Tibial nerve (tissue), 4 donors: ENCODE data around the gene PLGRKT. TPM values are rescaled to one million over a fixed set of nuclear protein-coding genes. Genes with fewer than 3 reads are reported as not detected.
"Not testable (repeated sequence)": the region's sequence is repeated elsewhere in the genome, so short reads cannot be mapped to it uniquely, and the experiment has no call there.

Source experiments
- DNase-seq, 2 donors: peaks; one replicate each; pipeline ENCODE4 v3.0.0-alpha.2; 2019; ENCODE audit warnings: low spot score in 2 of 2
- H3K27ac ChIP-seq, 4 donors: fragments of 200-600 bp; sonication (generic) in 3 of 4; one replicate each; pipeline ENCODE4 v1.5.1; 2017 to 2019; ENCODE audit warnings: mild to moderate bottlenecking in 1 of 4
- H3K27me3 ChIP-seq, 2 donors: fragments of 200-600 bp; sonication (generic) in 1 of 2; one replicate each; pipeline versions ENCODE4 v1.5.1 to v1.6.0; 2017 to 2019
- H3K36me3 ChIP-seq, 3 donors: fragments of 200-600 bp; sonication (generic); one replicate each; pipeline ENCODE4 v1.5.1; 2018 to 2019
- H3K4me1 ChIP-seq, 4 donors: fragments of 200-600 bp; sonication (generic) in 3 of 4; one replicate each; pipeline ENCODE4 v1.5.1; 2017 to 2019
- H3K4me3 ChIP-seq, 4 donors: fragments of 200-600 bp; sonication (generic) in 3 of 4; one replicate each; pipeline ENCODE4 v1.5.1; 2017 to 2019; ENCODE audit warnings: mild to moderate bottlenecking in 1 of 4, moderate library complexity in 1 of 4
- H3K9me3 ChIP-seq, 4 donors: fragments of 200-600 bp; sonication (generic) in 3 of 4; one replicate each; pipeline ENCODE4 v1.5.1; 2017 to 2019
- CTCF ChIP-seq, 5 experiments: fragments of 200-600 bp in 3 of 5; fragments of 450-650 bp in 2 of 5; sonication (generic) in 3 of 5; IDR thresholded peaks; one replicate each; pipeline ENCODE4 v1.5.1; 2016 to 2019; ENCODE audit warnings: antibody characterized with exemption in 5 of 5, mild to moderate bottlenecking in 3 of 5, moderate library complexity in 2 of 5
- EP300 ChIP-seq, 2 donors: sonication (generic); formaldehyde crosslinking; IDR thresholded peaks; one replicate each; pipeline ENCODE4 v1.6.1; 2017; ENCODE audit warnings: antibody characterized with exemption in 2 of 2, mild to moderate bottlenecking in 1 of 2
- POLR2A ChIP-seq, 2 donors: fragments of 450-650 bp; IDR thresholded peaks; one replicate each; pipeline ENCODE4 v1.6.1; 2017; ENCODE audit warnings: antibody characterized with exemption in 2 of 2, mild to moderate bottlenecking in 2 of 2, moderate library complexity in 2 of 2
- WGBS, 2 donors: methylation state at CpG; one replicate each; pipeline ENCODE4 v1.1.5; 2018; 5-methylcytosine and 5-hydroxymethylcytosine counted together
- total RNA-seq, 4 donors: library from RNA; depleted of rRNA; stranded (reverse); fragments of >200 nt; gene quantifications; one replicate each; pipeline ENCODE4 v1.1.0, GENCODE V29; 2016

The PLGRKT gene
- total RNA-seq, 4 donors from 2014 or later, result 8.4 to 12.0 (median 9.3) TPM

- TF ChIP-seq POLR2A (IDR thresholded peaks at IDR 0.05) (no peak), EP300 (IDR thresholded peaks at IDR 0.05) (no peak), CTCF (IDR thresholded peaks at IDR 0.05) (no peak)
- WGBS, 2 donors, result 88 to 90% methylated on average over 2 of the region's 2 CpGs
- no peak overlapping the region for H3K4me3 ChIP-seq
- H3K27ac ChIP-seq, result no peak overlapping the region
- no peaks in the 10 kb centered on the region for H3K27me3 ChIP-seq
- peaks cover 0 to 21% (median 14%) of the 10 kb centered on the region in 4 donors for H3K4me1 ChIP-seq
- no peak for DNase-seq
- no peaks in the 10 kb centered on the region for H3K36me3 ChIP-seq
- no peaks in the 10 kb centered on the region for H3K9me3 ChIP-seq
These were observed 10.3 kb upstream of the PLGRKT start for GRCh38 chr9:5448016-5448415.

- DNase-seq, result no peak
- no peaks in the 10 kb centered on the region for H3K27me3 ChIP-seq
- WGBS, 2 donors, result 82 to 89% methylated on average over 3 of the region's 3 CpGs
These were observed 9.6 kb upstream of the PLGRKT start for GRCh38 chr9:5447337-5447736.

GRCh38 chr9:5446451-5447236, 8.9 kb upstream of the PLGRKT start:
- H3K4me1 ChIP-seq, result peaks cover 0 to 19% (median 13%) of the 10 kb centered on the region in 4 donors
- H3K9me3 ChIP-seq, result no peaks in the 10 kb centered on the region
- H3K4me3 ChIP-seq, result no peak overlapping the region
- no peaks in the 10 kb centered on the region for H3K36me3 ChIP-seq
- TF ChIP-seq CTCF (IDR thresholded peaks at IDR 0.05), result no peak
- no peak for TF ChIP-seq POLR2A (IDR thresholded peaks at IDR 0.05)
- no peak for TF ChIP-seq EP300 (IDR thresholded peaks at IDR 0.05)
- H3K27ac ChIP-seq, result no peak overlapping the region
- DNase-seq, result no peak
- H3K27me3 ChIP-seq, result no peaks in the 10 kb centered on the region
- WGBS, 2 donors, result 81 to 87% methylated on average over 3 of the region's 3 CpGs

More at GRCh38 chr9:5447337-5447736, 9.6 kb upstream of the PLGRKT start:
- TF ChIP-seq EP300 (IDR thresholded peaks at IDR 0.05), result no peak
- Histone ChIP-seq H3K27ac (no peak overlapping the region), H3K4me3 (no peak overlapping the region), H3K4me1 (peaks cover 0 to 21% (median 14%) of the 10 kb centered on the region in 4 donors), H3K9me3 (no peaks in the 10 kb centered on the region), H3K36me3 (no peaks in the 10 kb centered on the region)

GRCh38 chr9:5445886-5446285, 8.2 kb upstream of the PLGRKT start:
- Histone ChIP-seq H3K9me3 (no peaks in the 10 kb centered on the region), H3K4me1 (peaks cover 0 to 12% (median 7%) of the 10 kb centered on the region in 4 donors), H3K36me3 (no peaks in the 10 kb centered on the region), H3K27ac (no peak overlapping the region), H3K27me3 (no peaks in the 10 kb centered on the region), H3K4me3 (no peak overlapping the region)
- no peak for DNase-seq
- TF ChIP-seq EP300 (IDR thresholded peaks at IDR 0.05) (no peak), CTCF (IDR thresholded peaks at IDR 0.05) (no peak), POLR2A (IDR thresholded peaks at IDR 0.05) (no peak)

- H3K27ac ChIP-seq, H3K4me3 ChIP-seq, H3K9me3 ChIP-seq, DNase-seq, H3K4me1 ChIP-seq, H3K36me3 ChIP-seq, H3K27me3 ChIP-seq: not testable (repeated sequence)
- 95 to 96% methylated on average over 3 to 4 of the region's 4 CpGs for WGBS, 2 donors
These were observed 7.4 kb upstream of the PLGRKT start for GRCh38 chr9:5445096-5445495.

- DNase-seq, result no peak
- Histone ChIP-seq H3K27me3 (no peaks in the 10 kb centered on the region), H3K4me1 (peaks cover 0 to 2% (median under 1%) of the 10 kb centered on the region in 4 donors), H3K9me3 (no peaks in the 10 kb centered on the region), H3K27ac (no peak overlapping the region), H3K36me3 (no peaks in the 10 kb centered on the region), H3K4me3 (no peak overlapping the region)
- WGBS, 2 donors, result 79 to 85% methylated on average over 2 of the region's 2 CpGs
- no peak for TF ChIP-seq CTCF (IDR thresholded peaks at IDR 0.05)
- TF ChIP-seq EP300 (IDR thresholded peaks at IDR 0.05), result no peak
- TF ChIP-seq POLR2A (IDR thresholded peaks at IDR 0.05), result no peak
These were observed 6.1 kb upstream of the PLGRKT start for GRCh38 chr9:5443850-5444249.
